ENCODE data around the gene RABGAP1L.

RABGAP1L gene

DNA sequence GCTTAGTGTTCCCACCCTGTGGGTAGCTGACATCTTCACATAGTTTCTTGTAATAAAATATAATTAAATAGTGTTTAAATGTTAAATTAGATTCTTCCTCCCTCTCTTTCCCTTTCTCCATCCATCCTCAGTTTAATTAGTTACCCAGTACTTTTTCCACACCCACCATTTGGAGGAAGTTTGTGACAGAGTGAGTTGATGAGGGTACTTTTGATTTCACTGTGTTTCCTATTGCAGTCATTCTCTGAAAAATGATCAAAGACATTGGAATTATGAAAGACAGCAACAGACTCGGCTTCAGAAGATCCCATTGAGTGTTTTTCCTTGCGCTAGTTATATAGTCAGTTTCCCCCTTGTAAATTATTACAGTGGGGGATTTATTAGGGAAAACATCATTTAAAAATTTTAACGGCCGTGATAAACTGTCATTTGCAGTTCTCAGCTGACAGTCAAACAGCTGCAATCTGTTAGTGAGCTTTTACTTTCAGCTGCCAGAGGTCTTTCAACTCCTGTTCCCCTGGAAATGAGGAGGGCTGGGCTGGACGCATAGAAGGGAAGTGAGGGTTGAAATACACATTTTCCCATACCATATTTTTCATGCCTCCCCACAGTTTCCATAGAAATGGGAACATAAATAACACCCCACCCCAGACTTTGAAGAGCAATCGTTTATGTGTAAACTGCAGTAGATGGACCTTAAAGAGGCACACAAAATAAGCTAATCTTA, 779.1 kb downstream of the RABGAP1L start:
- Histone ChIP-seq H3K36me3 (replicated peaks in 1 of 2; ENCODE audit: control insufficient read depth in 2 of 2, insufficient read depth in 2 of 2, low read length in 2 of 2) (no peaks in the 10 kb centered on the region), H3K9me3 (replicated peaks in 1 of 2; ENCODE audit: control insufficient read depth in 2 of 2, insufficient read depth in 1 of 2, low read depth in 1 of 2, low read length in 2 of 2) (no peaks in the 10 kb centered on the region), H3K4me3 (ENCODE audit: low read length in 2 of 2) (no peak overlapping the region), H3K27ac (replicated peaks; ENCODE audit: low read length) (no peak overlapping the region), H3K18ac (ENCODE audit: low read length) (no peak overlapping the region), H3K4me1 (ENCODE audit: control insufficient read depth in 2 of 2, insufficient read depth in 1 of 2, low read depth in 1 of 2, low read length in 2 of 2) (peaks cover 0 to 4% of the 10 kb centered on the region in 2 donors), H3K79me1 (ENCODE audit: low read depth, low read length) (no peaks in the 10 kb centered on the region), H3K23ac (ENCODE audit: low read depth, low read length, poor library complexity) (no peak overlapping the region), H2BK120ac (ENCODE audit: low read depth, low read length) (no peak overlapping the region), H2AFZ (ENCODE audit: low read length) (no peak overlapping the region), H3K14ac (ENCODE audit: low read length) (no peak overlapping the region), H3K27me3 (ENCODE audit: control insufficient read depth in 3 of 3, insufficient read depth in 3 of 3, low read depth in 1 of 3, low read length in 3 of 3) (no peaks in the 10 kb centered on the region), H4K91ac (ENCODE audit: low read depth, low read length, poor library complexity) (no peak overlapping the region), H3K4me2 (ENCODE audit: insufficient read depth, low read length, poor library complexity, severe bottlenecking) (no peak overlapping the region), H2AK5ac (ENCODE audit: low read depth, low read length) (no peak overlapping the region), H2BK5ac (ENCODE audit: low read length) (no peak overlapping the region), H3K9ac (ENCODE audit: low read depth, low read length, poor library complexity) (no peak overlapping the region), H2BK12ac (ENCODE audit: low read length) (no peak overlapping the region), H4K8ac (ENCODE audit: low read depth, low read length) (no peak overlapping the region), H2BK15ac (ENCODE audit: low read length) (no peak overlapping the region), H3K4ac (ENCODE audit: low read length) (no peak overlapping the region)
- WGBS, 2 donors (ENCODE audit: extremely low coverage in 2 of 2, insufficient read length in 2 of 2, insufficient replicate concordance in 1 of 2), result no CpG with 5 or more reads among the region's 6 CpGs
- no peak for DNase-seq (ENCODE audit: low spot score)

DNA sequence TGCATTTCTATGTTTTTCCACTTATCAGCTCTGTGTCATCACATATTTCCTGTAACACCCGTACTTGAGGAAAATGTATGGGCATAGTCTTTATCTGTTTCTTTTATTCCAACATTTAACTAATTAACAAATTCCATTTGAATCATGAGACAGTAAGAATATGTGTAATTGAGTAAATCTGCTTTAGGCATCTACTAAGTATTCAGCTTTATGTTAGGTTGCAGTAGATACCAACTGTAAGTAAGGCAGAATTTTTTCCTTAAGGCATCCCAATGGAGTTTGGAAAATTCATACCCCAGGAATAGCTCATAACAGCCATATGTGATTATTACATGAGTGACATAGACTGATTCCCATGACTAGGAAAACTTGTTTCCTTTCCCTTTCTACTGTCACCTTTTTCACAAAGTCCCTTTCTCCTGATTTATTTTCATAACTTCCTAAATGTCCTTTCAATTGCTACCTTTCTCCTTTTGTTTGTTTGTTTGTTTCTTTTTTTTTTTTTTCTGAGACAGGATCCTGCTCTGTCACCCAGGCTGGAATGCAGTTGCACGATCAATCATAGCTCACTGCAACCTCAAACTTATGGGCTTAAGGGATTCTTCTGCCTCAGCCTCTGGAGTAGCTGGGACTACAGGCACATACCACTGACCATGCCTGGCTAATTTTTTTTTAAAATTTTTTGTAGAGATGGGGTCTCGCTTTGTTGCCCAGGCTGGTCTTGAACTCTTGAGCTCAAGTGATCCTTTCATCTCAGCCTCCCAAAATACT, 780.6 kb downstream of the RABGAP1L start:
- no peak overlapping the region for H2BK5ac ChIP-seq (ENCODE audit: low read length)
- no peak overlapping the region for H3K4ac ChIP-seq (ENCODE audit: low read length)
- no peaks in the 10 kb centered on the region for H3K79me1 ChIP-seq (ENCODE audit: low read depth, low read length)
- H3K4me1 ChIP-seq (ENCODE audit: control insufficient read depth in 2 of 2, insufficient read depth in 1 of 2, low read depth in 1 of 2, low read length in 2 of 2), result peaks cover 0 to 4% of the 10 kb centered on the region in 2 donors
- no peak overlapping the region for H3K18ac ChIP-seq (ENCODE audit: low read length)
- H3K27ac ChIP-seq (replicated peaks; ENCODE audit: low read length), result no peak overlapping the region
- WGBS, 2 donors (ENCODE audit: extremely low coverage in 2 of 2, insufficient read length in 2 of 2, insufficient replicate concordance in 1 of 2), result no CpG with 5 or more reads among the region's 3 CpGs
- H4K8ac ChIP-seq (ENCODE audit: low read depth, low read length), result no peak overlapping the region
- H2BK12ac ChIP-seq (ENCODE audit: low read length), result no peak overlapping the region
- no peak overlapping the region for H2AK5ac ChIP-seq (ENCODE audit: low read depth, low read length)
- no peaks in the 10 kb centered on the region for H3K9me3 ChIP-seq (replicated peaks in 1 of 2; ENCODE audit: control insufficient read depth in 2 of 2, insufficient read depth in 1 of 2, low read depth in 1 of 2, low read length in 2 of 2)
- no peaks in the 10 kb centered on the region for H3K36me3 ChIP-seq (replicated peaks in 1 of 2; ENCODE audit: control insufficient read depth in 2 of 2, insufficient read depth in 2 of 2, low read length in 2 of 2)
- no peak overlapping the region for H3K14ac ChIP-seq (ENCODE audit: low read length)
- H3K27me3 ChIP-seq (ENCODE audit: control insufficient read depth in 3 of 3, insufficient read depth in 3 of 3, low read depth in 1 of 3, low read length in 3 of 3), result no peaks in the 10 kb centered on the region
- no peak overlapping the region for H2BK120ac ChIP-seq (ENCODE audit: low read depth, low read length)
- no peak overlapping the region for H3K23ac ChIP-seq (ENCODE audit: low read depth, low read length, poor library complexity)
- no peak overlapping the region for H4K91ac ChIP-seq (ENCODE audit: low read depth, low read length, poor library complexity)
- H2AFZ ChIP-seq (ENCODE audit: low read length), result no peak overlapping the region
- H2BK15ac ChIP-seq (ENCODE audit: low read length), result no peak overlapping the region
- no peak overlapping the region for H3K9ac ChIP-seq (ENCODE audit: low read depth, low read length, poor library complexity)
- DNase-seq (ENCODE audit: low spot score), result no peak
- no peak overlapping the region for H3K4me3 ChIP-seq (ENCODE audit: low read length in 2 of 2)
- H3K4me2 ChIP-seq (ENCODE audit: insufficient read depth, low read length, poor library complexity, severe bottlenecking), result no peak overlapping the region

DNA sequence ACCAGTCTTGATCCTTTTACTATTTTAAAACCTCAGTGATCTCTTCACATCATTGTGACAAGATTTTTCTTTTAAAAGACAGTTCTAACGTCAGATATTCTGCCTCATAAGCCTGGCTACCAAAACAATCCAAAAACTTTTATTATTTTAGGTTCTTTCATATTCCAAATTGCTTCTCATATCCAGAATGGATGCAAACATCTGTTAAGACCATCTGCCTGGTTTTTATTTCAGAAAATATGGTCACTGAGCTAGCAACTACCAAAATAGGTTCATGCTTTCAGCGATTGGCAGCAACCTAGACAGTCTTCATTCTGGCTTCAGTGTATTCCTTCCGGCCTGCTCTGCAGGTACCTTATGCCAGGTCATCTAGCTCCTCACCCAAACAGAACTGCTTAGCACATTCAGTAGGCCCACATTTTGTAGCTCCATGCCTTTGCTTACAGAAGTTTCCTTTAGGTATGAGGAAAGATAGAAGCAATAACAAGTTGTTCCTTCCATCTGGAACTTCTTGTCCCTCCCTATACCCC, 781.4 kb downstream of the RABGAP1L start:
- no peak overlapping the region for H3K4me2 ChIP-seq (ENCODE audit: insufficient read depth, low read length, poor library complexity, severe bottlenecking)

More for the DNA sequence above, 781.4 kb downstream of the RABGAP1L start:
- Histone ChIP-seq H3K4ac (ENCODE audit: low read length) (no peak overlapping the region), H2AK5ac (ENCODE audit: low read depth, low read length) (no peak overlapping the region), H3K18ac (ENCODE audit: low read length) (no peak overlapping the region), H3K14ac (ENCODE audit: low read length) (no peak overlapping the region), H2BK5ac (ENCODE audit: low read length) (no peak overlapping the region), H3K9me3 (replicated peaks in 1 of 2; ENCODE audit: control insufficient read depth in 2 of 2, insufficient read depth in 1 of 2, low read depth in 1 of 2, low read length in 2 of 2) (no peaks in the 10 kb centered on the region), H3K36me3 (replicated peaks in 1 of 2; ENCODE audit: control insufficient read depth in 2 of 2, insufficient read depth in 2 of 2, low read length in 2 of 2) (no peaks in the 10 kb centered on the region), H3K79me1 (ENCODE audit: low read depth, low read length) (no peaks in the 10 kb centered on the region), H2BK120ac (ENCODE audit: low read depth, low read length) (no peak overlapping the region), H3K4me3 (ENCODE audit: low read length in 2 of 2) (no peak overlapping the region), H4K91ac (ENCODE audit: low read depth, low read length, poor library complexity) (no peak overlapping the region), H3K23ac (ENCODE audit: low read depth, low read length, poor library complexity) (no peak overlapping the region), H3K27me3 (ENCODE audit: control insufficient read depth in 3 of 3, insufficient read depth in 3 of 3, low read depth in 1 of 3, low read length in 3 of 3) (no peaks in the 10 kb centered on the region), H4K8ac (ENCODE audit: low read depth, low read length) (no peak overlapping the region), H3K27ac (replicated peaks; ENCODE audit: low read length) (no peak overlapping the region), H3K4me1 (ENCODE audit: control insufficient read depth in 2 of 2, insufficient read depth in 1 of 2, low read depth in 1 of 2, low read length in 2 of 2) (peaks cover 0 to 4% of the 10 kb centered on the region in 2 donors), H2BK15ac (ENCODE audit: low read length) (no peak overlapping the region), H2BK12ac (ENCODE audit: low read length) (no peak overlapping the region), H3K9ac (ENCODE audit: low read depth, low read length, poor library complexity) (no peak overlapping the region), H2AFZ (ENCODE audit: low read length) (no peak overlapping the region)
- DNase-seq (ENCODE audit: low spot score), result no peak
- WGBS, 2 donors (ENCODE audit: extremely low coverage in 2 of 2, insufficient read length in 2 of 2, insufficient replicate concordance in 1 of 2), result no CpG with 5 or more reads among the region's 3 CpGs

Measured in neuronal stem cell (in vitro differentiated cells).